NCI-H446 (cell line): ENCODE results near the gene SEMA4D.

Experiments
- DNase-seq, 2 experiments: peaks; one replicate each; lab custom pipeline; 2025; lab: John Stamatoyannopoulos, UW

Gene SEMA4D

GRCh38 chr9:89500008-89500407, 2.1 kb upstream of the SEMA4D start:
- no peak for DNase-seq

- no peak for DNase-seq
Observed at GRCh38 chr9:89498852-89499480, 1.1 kb upstream of the SEMA4D start.

- DNase-seq: no peak
Observed at GRCh38 chr9:89497257-89497963, 503 bp downstream of the SEMA4D start.

GRCh38 chr9:89496645-89497256, 1.2 kb downstream of the SEMA4D start:
- no peak for DNase-seq

GRCh38 chr9:89495824-89496560, 1.9 kb downstream of the SEMA4D start:
- DNase-seq: no peak

GRCh38 chr9:89494199-89494598, 3.7 kb downstream of the SEMA4D start:
- DNase-seq: no peak

GRCh38 chr9:89493671-89494070, 4.2 kb downstream of the SEMA4D start:
- no peak for DNase-seq

- peak in 1 of 2 experiments; percentile 26 for DNase-seq
Observed at GRCh38 chr9:89493181-89493580, 4.7 kb downstream of the SEMA4D start.

GRCh38 chr9:89492586-89492985, 5.3 kb downstream of the SEMA4D start:
- DNase-seq: no peak

- DNase-seq: no peak
Observed at GRCh38 chr9:89491694-89492093, 6.2 kb downstream of the SEMA4D start.

GRCh38 chr9:89489548-89490530, 8.1 kb downstream of the SEMA4D start:
- no peak for DNase-seq

- DNase-seq: no peak
Observed at GRCh38 chr9:89488936-89489335, 9.0 kb downstream of the SEMA4D start.

- no peak for DNase-seq
Observed at GRCh38 chr9:89488131-89488530, 9.8 kb downstream of the SEMA4D start.

- DNase-seq: no peak
Observed at GRCh38 chr9:89486681-89487080, 11.2 kb downstream of the SEMA4D start.

- no peak for DNase-seq
Observed at GRCh38 chr9:89484475-89485404, 13.2 kb downstream of the SEMA4D start.

GRCh38 chr9:89483592-89484474, 14.1 kb downstream of the SEMA4D start:
- DNase-seq: no peak

GRCh38 chr9:89482901-89483361, 15.0 kb downstream of the SEMA4D start:
- no peak for DNase-seq

- no peak for DNase-seq
Observed at GRCh38 chr9:89482056-89482851, 15.7 kb downstream of the SEMA4D start.
